GM10266 (cell line): ENCODE results near the gene RASSF5.

Source experiments
- DNase-seq: peaks from one replicate; pipeline ENCODE4 v3.0.0; 2012; ENCODE audit errors: extremely low spot score
- TF ChIP-seq, protein P1 (sequence below): IDR thresholded peaks from 2 replicates; pipeline ENCODE4 v1.5.1; 2012; ENCODE audit warnings: mild to moderate bottlenecking, low read depth; ENCODE audit not compliant: control insufficient read depth, insufficient read depth; ENCODE audit errors: missing control alignments

The RASSF5 gene

DNA sequence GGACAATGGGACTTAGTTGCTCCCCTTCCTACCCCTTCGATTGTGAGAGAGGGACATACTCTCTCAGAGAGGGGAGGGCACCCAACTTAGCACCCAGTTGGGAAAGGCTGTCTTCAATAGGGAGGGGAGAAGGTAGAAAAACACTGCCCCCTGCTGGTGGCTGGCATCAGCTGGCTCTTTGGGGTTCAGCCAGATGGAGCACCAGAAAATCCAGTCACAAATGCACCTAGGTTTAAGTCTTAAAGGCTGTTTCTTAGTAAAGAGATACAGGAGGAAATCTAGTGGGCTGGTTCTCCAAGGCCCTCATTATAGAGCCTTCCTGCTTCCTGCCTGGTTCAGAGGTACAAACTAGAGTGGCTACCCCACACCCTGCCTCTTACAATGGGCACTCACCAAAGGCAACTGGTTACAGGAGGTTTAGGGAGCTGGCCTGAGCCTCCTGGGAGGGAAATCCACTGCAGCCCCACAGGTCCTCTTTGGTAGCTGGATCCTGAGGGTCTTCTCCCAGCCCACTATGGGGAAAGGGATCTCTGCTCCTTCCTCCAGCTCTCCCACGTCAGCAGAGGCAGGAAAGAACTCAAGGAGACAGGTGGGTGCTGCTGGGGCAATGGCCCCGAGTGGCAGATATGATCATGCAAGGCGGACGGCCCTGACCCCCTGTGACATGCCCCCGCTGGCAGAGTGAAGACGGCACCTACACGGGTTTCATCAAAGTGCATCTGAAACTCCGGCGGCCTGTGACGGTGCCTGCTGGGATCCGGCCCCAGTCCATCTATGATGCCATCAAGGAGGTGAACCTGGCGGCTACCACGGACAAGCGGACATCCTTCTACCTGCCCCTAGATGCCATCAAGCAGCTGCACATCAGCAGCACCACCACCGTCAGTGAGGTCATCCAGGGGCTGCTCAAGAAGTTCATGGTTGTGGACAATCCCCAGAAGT, 76.6 kb downstream of the RASSF5 start:
- TF ChIP-seq, protein P1, sequence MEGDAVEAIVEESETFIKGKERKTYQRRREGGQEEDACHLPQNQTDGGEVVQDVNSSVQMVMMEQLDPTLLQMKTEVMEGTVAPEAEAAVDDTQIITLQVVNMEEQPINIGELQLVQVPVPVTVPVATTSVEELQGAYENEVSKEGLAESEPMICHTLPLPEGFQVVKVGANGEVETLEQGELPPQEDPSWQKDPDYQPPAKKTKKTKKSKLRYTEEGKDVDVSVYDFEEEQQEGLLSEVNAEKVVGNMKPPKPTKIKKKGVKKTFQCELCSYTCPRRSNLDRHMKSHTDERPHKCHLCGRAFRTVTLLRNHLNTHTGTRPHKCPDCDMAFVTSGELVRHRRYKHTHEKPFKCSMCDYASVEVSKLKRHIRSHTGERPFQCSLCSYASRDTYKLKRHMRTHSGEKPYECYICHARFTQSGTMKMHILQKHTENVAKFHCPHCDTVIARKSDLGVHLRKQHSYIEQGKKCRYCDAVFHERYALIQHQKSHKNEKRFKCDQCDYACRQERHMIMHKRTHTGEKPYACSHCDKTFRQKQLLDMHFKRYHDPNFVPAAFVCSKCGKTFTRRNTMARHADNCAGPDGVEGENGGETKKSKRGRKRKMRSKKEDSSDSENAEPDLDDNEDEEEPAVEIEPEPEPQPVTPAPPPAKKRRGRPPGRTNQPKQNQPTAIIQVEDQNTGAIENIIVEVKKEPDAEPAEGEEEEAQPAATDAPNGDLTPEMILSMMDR = peak; percentile 93

DNA sequence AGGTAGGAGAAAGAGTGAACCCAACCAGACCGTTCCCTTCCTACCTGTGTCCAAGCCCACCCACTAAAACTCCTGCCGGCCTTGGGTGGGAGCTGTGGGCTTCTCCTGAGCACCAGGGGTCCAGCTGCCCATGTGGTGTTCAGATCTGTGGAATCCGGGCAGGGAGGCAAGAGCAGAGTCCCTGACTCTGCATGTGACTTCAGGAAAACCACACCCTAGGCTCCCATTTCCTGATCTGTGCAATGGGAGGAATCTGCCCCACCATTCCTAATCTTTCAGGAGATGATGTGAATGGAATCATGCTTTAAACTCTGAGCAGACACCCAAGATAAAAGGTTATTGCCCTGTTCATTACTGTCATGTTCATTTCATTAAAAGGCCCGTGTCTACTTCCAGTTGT, 77.4 kb downstream of the RASSF5 start:
- TF ChIP-seq, protein P1 = no peak
- no peak for DNase-seq

More for the DNA sequence above, 76.6 kb downstream of the RASSF5 start:
- peak; percentile 66 for DNase-seq

DNA sequence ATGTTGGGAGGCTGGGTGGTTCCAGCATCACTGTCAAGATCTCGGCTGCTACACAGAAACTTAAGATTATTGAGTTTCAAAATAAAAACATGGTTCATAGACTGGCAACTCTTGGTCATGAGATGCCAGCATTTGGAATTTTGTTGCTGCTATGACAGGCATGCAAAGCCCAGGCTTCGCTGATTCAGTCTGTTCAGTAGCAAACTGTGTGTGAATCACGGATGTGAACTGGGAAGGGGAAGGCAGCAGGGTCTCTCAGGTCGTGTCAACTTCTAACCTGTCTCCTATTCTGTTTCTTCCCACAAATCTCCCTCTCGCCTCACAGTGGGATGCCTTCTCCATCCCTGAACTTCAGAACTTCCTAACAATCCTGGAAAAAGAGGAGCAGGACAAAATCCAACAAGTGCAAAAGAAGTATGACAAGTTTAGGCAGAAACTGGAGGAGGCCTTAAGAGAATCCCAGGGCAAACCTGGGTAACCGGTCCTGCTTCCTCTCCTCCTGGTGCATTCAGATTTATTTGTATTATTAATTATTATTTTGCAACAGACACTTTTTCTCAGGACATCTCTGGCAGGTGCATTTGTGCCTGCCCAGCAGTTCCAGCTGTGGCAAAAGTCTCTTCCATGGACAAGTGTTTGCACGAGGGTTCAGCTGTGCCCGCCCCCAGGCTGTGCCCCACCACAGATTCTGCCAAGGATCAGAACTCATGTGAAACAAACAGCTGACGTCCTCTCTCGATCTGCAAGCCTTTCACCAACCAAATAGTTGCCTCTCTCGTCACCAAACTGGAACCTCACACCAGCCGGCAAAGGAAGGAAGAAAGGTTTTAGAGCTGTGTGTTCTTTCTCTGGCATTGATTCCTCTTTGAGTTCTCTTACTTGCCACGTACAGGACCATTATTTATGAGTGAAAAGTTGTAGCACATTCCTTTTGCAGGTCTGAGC, 79.4 kb downstream of the RASSF5 start:
- TF ChIP-seq, protein P1 = no peak
- DNase-seq = no peak

DNA sequence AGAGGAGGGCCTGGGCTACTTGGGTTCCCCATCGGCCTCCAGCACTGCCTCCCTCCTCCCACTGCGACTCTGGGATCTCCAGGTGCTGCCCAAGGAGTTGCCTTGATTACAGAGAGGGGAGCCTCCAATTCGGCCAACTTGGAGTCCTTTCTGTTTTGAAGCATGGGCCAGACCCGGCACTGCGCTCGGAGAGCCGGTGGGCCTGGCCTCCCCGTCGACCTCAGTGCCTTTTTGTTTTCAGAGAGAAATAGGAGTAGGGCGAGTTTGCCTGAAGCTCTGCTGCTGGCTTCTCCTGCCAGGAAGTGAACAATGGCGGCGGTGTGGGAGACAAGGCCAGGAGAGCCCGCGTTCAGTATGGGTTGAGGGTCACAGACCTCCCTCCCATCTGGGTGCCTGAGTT, 80.6 kb downstream of the RASSF5 start:
- DNase-seq = no peak
- TF ChIP-seq, protein P1 = no peak

DNA sequence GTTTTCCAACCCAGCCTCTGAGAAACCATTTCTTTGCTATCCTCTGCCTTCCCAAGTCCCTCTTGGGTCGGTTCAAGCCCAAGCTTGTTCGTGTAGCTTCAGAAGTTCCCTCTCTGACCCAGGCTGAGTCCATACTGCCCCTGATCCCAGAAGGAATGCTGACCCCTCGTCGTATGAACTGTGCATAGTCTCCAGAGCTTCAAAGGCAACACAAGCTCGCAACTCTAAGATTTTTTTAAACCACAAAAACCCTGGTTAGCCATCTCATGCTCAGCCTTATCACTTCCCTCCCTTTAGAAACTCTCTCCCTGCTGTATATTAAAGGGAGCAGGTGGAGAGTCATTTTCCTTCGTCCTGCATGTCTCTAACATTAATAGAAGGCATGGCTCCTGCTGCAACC, 81.2 kb downstream of the RASSF5 start:
- DNase-seq = no peak
- TF ChIP-seq, protein P1 = no peak

DNA sequence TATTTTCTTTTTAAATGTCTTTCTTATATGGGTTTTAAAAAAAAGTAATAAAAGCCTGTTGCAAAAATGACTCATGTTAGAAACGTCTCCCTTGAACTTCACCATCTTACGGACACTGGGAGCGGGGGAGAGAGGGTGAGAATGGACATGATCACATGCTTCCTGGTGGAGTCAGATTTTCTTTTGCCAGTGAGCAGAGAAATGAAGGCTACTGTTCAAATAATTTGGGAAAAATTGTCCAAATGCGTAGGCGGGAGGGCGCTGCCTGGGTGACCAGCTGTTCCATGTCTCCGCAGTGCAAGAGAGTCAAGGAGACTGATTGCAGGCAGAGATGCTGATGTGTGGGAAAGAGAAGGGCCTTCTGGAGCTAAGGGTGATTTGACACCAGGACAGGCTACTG, 81.9 kb downstream of the RASSF5 start:
- TF ChIP-seq, protein P1 = no peak
- no peak for DNase-seq
